ENCODE measurements around the gene KRT80.

KRT80 gene

GRCh38 chr12:52199294-52199919, 7.6 kb upstream of the KRT80 start:
- Histone ChIP-seq H3K27me3 (ENCODE audit: insufficient read depth, poor library complexity, severe bottlenecking) (no peaks in the 10 kb centered on the region), H3K27ac (replicated peaks) (peak overlapping the region; percentile 97), H3K4me3 (replicated peaks; ENCODE audit: insufficient read depth, low read length) (no peak overlapping the region)
- TF ChIP-seq SPI1 (IDR thresholded peaks at IDR 0.05; ENCODE audit: borderline replicate concordance, low read depth) (no peak), POLR2AphosphoS5 (IDR thresholded peaks at IDR 0.05; ENCODE audit: low read depth) (no peak), CTCF (IDR thresholded peaks at IDR 0.05; ENCODE audit: insufficient read depth, low read length) (no peak), GABPA (IDR thresholded peaks at IDR 0.05; ENCODE audit: low read depth) (no peak), REST (IDR thresholded peaks at IDR 0.05; ENCODE audit: insufficient replicate concordance, low read depth) (no peak)
- DNase-seq (ENCODE audit: low read depth in 1 of 2, low spot score in 1 of 2) = no peak

- TF ChIP-seq POLR2AphosphoS5 (IDR thresholded peaks at IDR 0.05; ENCODE audit: low read depth) (peak; percentile 33; the same call in 1 of the 2 replicates), CTCF (IDR thresholded peaks at IDR 0.05; ENCODE audit: insufficient read depth, low read length) (no peak), SPI1 (IDR thresholded peaks at IDR 0.05; ENCODE audit: borderline replicate concordance, low read depth) (peak; percentile 53; the same call in 1 of the 2 replicates)
- DNase-seq (ENCODE audit: low read depth in 1 of 2, low spot score in 1 of 2) = peak; percentile 72 to 92
- Histone ChIP-seq H3K4me3 (replicated peaks; ENCODE audit: insufficient read depth, low read length) (no peak overlapping the region), H3K27me3 (ENCODE audit: insufficient read depth, poor library complexity, severe bottlenecking) (no peaks in the 10 kb centered on the region), H3K27ac (replicated peaks) (peak overlapping the region; percentile 97)
Observed at GRCh38 chr12:52198454-52199215, 6.8 kb upstream of the KRT80 start.

GRCh38 chr12:52197371-52198231, 5.8 kb upstream of the KRT80 start:
- DNase-seq (ENCODE audit: low read depth in 1 of 2, low spot score in 1 of 2) = peak; percentile 95 to 96
- Histone ChIP-seq H3K27me3 (ENCODE audit: insufficient read depth, poor library complexity, severe bottlenecking) (no peaks in the 10 kb centered on the region), H3K27ac (replicated peaks) (peak overlapping the region; percentile 97), H3K4me3 (replicated peaks; ENCODE audit: insufficient read depth, low read length) (no peak overlapping the region)
- TF ChIP-seq REST (IDR thresholded peaks at IDR 0.05; ENCODE audit: insufficient replicate concordance, low read depth) (no peak), SPI1 (IDR thresholded peaks at IDR 0.05; ENCODE audit: borderline replicate concordance, low read depth) (peak; percentile 75; the same call in 1 of the 2 replicates), GABPA (IDR thresholded peaks at IDR 0.05; ENCODE audit: low read depth) (peak; percentile 36), POLR2AphosphoS5 (IDR thresholded peaks at IDR 0.05; ENCODE audit: low read depth) (peak; percentile 78), CTCF (IDR thresholded peaks at IDR 0.05; ENCODE audit: insufficient read depth, low read length) (no peak)

Data from HL-60 (cell line).